Measurements from ENCODE around the gene OR6C70. TPM values are rescaled to one million over a fixed set of nuclear protein-coding genes. Genes with fewer than 3 reads are reported as not detected.

Gene OR6C70
- total RNA-seq, 2 donors from 2014 or later = not detected

DNA sequence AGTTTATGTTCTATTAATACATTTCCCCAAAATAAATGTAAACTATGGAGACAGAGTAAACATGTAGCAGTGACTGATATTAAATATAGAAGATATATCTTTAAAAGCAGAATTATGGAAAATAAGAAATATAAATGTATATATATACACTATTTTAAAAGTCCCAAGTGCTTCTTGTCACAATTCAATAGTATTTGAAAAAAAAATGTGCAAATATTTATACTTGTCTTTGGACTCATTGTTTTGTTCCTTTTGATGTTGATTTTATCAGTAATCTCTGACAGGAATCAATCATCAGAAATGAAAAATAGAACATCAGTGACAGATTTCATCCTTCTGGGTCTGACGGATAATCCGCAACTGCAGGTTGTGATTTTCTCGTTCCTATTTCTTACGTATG lies 44.0 kb downstream of the OR6C70 start, which contains the start of gene OR6C76:
Gene OR6C76 (plus strand): TSS at position 301 of the 400 bp plus-strand sequence. CDS start 0 bp downstream, at position 301.
- no peak for DNase-seq

DNA sequence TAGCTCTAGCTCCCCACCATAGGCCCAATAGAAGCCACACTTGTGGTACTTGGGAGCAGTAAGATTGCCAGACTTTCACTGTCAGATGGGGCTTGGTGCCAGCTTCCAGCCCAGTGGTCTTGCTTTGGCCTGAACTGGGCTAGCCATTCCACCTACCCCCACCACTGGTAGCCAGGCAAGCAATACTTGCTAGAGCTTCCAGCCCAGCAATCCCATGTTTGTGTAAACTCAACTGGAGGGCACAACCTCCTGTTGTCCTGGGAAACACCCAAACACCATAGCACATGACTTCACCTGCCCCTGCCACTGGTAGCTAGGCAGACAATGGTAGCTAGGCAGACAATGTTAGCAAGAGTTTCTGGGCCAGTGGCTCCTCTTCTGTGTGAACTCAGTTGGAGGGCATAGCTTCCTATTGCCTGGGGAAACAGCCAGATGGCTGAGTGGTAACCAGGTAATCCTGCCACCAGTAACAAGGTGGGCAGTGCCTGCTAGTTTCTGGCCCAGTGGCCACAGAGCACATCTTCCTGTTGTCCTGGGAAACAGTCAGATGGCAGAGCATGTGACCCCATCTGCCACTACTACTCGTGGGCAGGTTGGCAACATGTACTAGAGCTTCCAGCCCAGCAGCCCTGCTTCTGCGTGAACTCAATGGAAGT lies 49.5 kb downstream of the OR6C70 start:
- intact Hi-C loops (cut with DNase I, micrococcal nuclease) = no loop called here
- ATAC-seq = no peak
- DNase-seq = peak in 1 of 2 donors; percentile 2

More for the DNA sequence above, 44.0 kb downstream of the OR6C70 start, which contains the start of gene OR6C76:
- intact Hi-C loops (cut with DNase I, micrococcal nuclease) = no loop called here
- ATAC-seq = no peak

Other genes starting within 250 kb of the OR6C70 start
- not detected for gene OR10A7, start 249.1 kb downstream of the OR6C70 start, total RNA-seq
- not detected for gene OR6C74, start 225.5 kb downstream of the OR6C70 start, total RNA-seq
- not detected for gene OR6C6, start 173.6 kb downstream of the OR6C70 start, total RNA-seq
- not detected for gene OR6C1, start 155.8 kb downstream of the OR6C70 start, total RNA-seq
- not detected for gene OR6C3, start 139.4 kb downstream of the OR6C70 start, total RNA-seq
- not detected for gene OR6C75, start 107.2 kb downstream of the OR6C70 start, total RNA-seq
- gene OR6C65, start 69.6 kb downstream of the OR6C70 start, total RNA-seq = not detected
- gene OR6C76, start 43.9 kb downstream of the OR6C70 start, total RNA-seq = not detected
- gene OR6C2, start 26.1 kb downstream of the OR6C70 start, total RNA-seq = not detected
- not detected for gene OR6C68, start 22.2 kb upstream of the OR6C70 start, total RNA-seq
- not detected for gene OR6C4, start 79.5 kb upstream of the OR6C70 start, total RNA-seq
- gene OR2AP1, start 102.3 kb upstream of the OR6C70 start, total RNA-seq = not detected
- not detected for gene OR10P1, start 166.8 kb upstream of the OR6C70 start, total RNA-seq
- 10 to 100 TPM; 10.2 to 56.5 TPM for gene ITGA7, start 237.8 kb upstream of the OR6C70 start, total RNA-seq
- 100 to 1,000 TPM; 266 to 300 TPM for gene BLOC1S1, start 245.9 kb upstream of the OR6C70 start, total RNA-seq

All from left colon (tissue), 2 donors.